NK-92 treated with Interleukin-12 subunit alpha and Interleukin-12 subunit beta, amount 100 ng/mL, for 24 hours (cell line): ENCODE data around the gene USP34.
"Not testable (repeated sequence)": the region's sequence is repeated elsewhere in the genome, so short reads cannot be mapped to it uniquely, and the experiment has no call there.

Source experiments
- DNase-seq: peaks from one replicate; lab custom pipeline; 2025; lab: John Stamatoyannopoulos, UW

Gene USP34

DNA sequence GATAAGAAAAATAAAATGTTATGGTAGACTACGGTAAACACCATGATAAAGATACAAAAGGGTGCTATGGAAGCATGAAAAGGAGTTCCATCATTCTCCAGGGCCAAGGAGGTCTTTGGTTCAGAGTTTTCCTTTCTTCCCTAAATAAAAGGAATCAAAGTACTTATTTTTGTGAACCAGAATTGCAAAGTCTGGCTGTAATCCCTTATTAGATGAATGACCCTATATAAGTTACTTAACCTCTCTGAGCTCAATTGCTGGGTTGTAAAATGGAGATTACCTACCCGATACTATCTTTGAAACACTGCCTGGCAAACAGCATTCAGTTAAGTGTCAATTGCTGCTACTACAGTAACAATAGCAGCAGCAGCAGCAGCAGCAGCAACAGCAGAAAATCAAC lies 218.9 kb downstream of the USP34 start:
- no peak for DNase-seq

DNA sequence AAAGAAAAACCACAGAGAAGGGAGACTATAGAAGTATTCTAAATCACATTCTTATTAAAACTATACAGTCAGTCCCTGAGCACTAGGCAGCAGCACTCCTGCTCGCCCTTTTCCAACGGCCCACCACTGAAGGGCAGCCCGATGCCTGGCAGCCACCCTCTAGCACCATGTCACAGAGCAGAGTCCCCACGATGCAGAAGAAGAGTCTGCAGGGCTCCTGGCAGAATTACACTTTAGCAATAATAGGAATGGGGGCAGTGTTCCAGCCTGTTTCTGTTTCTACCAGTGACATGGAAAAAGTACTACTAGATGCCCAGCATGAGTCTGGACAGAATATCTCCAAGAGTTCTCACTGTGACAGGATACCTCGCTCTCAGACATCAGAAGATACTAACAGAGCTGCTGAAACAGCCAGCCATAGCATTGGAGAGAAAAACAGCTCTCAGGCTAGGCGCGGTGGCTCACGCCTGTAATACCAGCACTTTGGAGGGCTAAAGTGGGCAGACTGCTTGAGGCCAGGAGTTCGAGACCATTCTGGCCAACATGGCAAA lies 221.3 kb downstream of the USP34 start:
- no peak for DNase-seq

DNA sequence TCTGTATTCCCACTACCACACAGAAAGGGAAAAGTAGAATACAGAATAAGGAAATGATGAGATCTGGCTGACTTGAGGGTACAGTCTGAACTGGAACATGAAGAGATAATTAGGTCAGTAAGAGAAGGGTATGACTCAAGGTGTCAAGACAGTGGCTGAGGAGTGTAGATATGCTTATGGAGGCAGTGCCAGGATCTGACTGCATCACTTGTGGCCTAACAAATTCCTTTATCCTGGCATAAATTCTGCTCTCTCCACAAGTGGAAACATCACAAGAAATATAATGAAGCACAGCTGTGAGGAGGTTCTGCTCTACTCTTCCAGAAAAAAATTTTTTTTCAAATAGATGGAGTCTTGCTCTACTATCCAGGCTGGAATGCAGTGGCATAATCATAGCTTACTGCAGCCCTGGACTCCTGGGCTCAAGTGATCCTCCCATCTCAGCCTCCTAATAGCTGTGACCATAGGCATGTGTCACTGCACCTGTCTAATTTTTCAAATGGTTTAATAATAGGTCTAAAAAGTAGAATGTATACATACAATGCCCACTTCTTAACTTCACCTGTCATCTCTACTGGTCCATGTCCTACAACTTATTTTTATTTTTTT lies 223.6 kb downstream of the USP34 start:
- DNase-seq = no peak

DNA sequence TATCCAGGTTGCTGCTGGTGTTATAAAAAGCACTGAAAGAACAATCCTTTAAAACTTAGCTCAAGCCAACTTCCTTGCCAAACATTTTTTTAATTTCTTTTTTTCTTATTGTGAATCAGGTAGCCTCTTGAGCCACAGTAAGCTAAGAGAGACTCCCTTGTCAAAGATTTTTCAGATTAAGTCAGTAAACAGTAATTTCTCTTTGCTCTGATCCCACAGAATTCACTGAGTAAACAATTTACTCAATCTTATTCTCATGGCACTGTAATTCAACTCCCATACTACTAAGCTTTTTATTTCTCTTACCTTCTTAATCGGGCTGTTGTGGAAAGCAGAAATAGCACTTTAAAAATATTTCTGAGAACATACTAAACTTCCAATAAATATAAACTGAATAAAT lies 226.2 kb downstream of the USP34 start:
- no peak for DNase-seq

DNA sequence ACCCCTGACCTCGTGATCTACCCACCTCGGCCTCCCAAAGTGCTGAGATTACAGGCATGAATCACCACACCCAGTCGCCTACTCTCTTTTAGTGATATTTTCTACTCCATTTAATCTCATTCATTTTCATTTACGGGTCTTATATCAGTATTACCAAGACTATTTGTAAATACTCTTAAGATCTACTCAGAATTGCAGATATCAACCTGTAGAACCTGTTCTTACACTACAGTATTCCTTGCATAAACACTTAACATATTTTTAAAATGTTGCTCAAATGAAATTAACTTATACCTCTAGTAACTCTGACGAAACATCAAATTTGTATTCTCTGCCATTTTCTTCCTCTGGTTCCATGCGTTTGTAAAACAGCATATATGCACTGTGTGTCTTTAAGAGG lies 229.6 kb downstream of the USP34 start:
- DNase-seq = no peak

DNA sequence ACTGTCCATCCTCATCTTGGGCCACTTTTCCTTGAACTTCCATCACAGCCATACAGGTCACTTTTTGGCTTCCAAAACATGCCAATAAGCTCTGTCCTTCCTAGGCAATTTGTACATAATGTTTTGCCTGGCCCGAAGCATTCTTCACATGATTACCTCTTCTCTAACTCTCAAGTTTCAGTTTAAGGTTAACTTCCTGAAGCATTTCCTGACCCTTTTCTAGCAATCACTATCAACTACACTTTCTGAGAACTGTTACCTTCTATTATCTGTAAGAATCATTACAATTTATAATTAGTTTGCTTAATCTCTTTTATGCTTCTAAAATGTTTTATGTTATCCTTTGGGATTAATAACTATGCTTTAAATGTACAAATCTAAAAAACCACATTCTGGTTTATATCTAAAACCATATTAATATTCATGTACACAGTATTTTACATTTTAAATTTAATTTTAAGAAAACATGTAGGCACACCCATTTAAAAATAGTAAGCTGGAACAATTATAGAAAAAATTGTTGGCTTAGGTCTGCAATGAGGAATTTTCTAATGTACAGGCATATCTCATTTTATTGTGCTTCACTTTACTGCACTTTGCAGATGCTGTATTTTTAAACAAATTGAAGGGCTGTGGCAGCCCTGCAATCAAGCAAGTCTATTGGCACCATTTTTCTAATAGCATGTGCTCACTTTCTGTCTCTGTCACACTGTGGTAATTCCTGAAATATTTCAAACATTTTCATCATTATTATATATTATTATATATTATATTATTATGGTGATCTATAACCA lies 232.5 kb downstream of the USP34 start:
- DNase-seq = no peak

DNA sequence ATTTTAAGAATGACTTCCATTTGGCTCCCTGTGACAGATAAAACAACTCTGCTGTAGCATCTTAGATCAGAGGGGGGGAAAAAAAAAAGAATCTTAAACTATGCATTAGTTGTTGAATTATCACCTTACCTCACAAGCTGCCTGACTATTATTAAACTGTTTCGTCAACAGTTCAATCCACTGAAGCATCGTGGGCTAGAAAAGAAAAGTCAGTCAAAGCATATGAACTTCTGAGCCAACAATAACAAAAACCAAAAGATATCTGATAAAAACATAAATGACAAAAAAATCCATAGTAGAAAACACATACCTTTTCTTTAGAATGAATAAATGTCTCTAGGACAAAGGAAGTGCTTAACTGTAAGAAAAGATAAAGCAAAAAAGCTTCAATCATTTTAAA lies 235.2 kb downstream of the USP34 start:
- no peak for DNase-seq

DNA sequence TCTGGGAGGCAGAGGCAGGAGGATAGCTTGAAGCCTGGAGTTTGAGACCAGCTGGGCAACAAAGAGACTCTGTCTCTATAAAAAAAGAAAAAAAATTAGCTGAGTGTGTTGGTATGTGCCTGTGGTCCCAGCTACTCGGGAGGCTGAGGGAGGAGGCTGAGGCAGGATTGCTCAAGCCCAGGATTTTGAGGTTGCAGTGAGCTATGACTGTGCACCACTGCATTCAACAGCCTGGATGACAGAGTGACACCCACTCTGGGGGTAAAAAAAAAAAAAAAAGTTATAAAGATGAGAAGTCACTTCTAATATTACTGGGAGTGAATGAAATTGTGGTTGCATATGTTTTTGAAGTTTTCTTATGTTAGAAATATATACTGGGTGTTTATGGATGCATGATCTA lies 237.3 kb downstream of the USP34 start:
- DNase-seq = no peak

DNA sequence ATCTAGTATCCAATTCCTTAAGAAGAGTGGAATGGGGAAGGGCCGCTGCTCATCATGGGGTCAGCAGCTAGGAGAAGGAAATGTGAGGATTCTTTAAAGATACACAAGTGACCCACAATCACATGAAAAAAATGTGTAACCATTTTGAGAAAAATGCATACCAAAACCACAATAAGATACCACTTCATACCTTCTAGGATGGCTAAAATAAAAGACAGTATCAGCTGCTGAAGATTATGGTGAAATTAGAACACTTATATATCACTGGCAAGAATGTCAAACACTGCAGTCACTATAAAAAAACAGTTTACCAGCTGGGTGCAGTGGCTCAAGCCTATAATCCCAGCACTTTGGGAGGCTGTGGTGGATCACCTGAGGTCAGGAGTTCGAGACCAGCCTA lies 241.0 kb downstream of the USP34 start:
- DNase-seq = no peak

DNA sequence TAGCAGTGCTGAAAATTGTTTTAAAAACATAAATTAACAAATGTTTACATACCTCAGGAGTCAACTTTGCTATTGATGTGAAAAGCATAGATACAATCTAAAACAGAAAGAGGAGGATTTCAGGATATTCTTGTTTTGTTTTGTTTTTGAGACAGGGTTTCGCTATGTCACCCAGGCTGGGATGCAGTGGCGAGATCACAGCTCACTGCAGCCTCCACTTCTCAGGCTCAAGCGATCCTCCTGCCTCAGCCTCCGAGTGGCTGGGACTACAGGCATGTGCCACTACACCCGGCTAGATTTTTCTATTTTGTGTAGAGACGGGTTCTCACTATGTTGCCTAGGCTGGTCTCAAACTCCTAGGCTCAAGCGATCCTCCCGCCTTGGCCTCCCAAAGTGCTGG lies 248.3 kb downstream of the USP34 start:
- no peak for DNase-seq

DNA sequence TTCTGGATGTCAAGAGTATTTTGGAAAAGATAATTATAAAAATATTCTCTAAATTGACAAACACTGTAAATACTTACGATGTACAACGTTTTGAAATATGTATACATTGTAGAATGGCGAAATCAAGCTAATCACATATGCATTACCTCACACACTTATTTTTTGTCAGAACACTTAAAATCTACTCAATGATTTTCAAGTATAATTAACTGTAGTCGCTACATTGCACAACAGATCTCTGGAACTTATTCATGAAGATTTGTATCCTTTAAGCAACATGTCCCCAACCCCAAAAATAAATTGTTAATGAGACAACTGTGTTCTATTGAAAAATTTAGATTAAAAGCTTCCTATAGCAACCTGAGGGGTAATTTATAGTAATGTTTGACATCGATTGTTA lies 249.1 kb downstream of the USP34 start:
- DNase-seq = no peak

DNA sequence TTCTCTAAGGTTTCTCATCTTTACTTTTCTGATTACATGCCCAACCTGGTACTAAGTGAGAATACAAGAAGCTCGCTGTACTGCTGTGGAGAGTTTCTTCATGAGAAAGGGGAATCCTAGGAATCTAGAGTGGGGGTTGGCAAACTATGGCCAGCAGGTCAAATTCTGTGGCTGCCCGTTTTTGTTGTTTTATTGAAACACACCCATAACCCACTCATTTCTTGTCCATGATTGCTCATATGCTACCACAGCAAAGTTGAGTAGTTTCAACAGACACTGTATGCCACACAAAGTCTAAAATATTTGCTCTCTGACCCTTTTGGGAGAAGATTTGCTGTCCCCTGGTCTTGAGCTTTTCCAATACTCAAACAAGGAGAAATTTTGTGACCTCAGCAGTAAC lies 250.1 kb downstream of the USP34 start:
- no peak for DNase-seq

DNA sequence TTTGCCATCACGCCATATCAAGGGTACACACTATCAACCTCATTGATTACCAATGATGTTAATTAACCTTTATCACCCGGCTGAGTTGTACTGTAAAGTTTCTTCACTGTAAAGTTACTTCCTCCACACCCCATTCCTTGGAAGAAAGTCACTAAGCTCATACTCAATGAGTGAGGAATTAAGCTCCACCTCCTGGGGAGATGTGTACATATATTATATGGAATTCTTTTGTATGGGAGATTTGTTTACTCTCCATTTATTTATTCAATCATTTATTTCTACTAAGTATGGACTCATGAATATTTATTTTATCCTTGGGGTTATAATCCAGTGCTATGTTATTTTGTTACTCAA lies 252.1 kb downstream of the USP34 start:
- no peak for DNase-seq

DNA sequence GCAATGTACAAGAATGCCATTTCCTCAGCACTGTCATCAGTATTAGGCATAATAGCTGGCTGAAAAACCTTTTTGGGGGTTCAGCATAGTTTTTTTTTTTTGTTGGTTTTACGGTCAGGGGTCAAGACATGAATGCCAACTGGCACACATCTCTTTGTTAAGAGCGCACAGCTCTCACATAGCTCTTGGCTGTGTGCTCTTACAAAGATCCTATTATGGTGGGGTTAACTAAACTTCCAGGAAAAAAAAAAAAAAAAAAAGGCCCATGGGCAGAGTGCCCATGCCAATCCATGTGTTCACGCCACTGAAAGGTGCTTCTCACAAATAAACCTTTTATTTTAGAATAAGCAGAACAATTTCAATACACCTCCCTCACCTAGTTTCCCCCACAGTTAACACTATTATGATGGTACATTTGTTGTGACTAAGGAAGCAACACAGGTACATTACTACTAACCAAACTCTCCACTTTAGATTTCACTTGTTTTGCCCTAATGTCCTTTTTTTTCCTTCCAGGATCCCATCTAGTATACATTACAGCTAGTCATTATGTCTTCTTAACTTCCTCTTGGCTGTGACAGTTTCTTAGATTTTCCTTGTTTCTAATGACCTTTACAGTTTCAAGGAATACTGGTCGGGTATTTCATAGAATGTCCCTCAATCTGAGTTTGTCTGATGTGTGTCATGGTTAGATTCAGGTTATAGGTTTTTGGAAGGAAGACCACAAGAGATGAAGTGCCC lies 252.6 kb downstream of the USP34 start:
- DNase-seq = no peak

DNA sequence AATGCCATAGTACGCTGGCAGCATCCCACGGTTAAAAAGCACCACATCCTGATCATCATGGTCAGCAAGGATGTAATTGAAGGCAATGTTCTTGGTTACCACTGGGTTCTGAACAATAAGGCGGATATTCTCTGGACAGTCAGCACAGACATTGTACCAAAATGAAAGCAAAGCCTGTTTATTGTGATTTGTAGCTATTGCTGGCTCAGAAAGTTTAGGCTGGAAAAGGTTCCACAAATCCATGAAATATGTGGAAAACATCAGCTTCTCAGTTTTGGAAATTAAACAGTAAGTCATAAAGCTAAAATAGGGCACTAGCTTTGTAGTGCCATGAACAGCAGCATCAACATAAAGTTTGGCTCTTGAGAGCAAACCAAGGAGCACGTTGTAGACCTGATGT lies 256.7 kb downstream of the USP34 start:
- DNase-seq = no peak

DNA sequence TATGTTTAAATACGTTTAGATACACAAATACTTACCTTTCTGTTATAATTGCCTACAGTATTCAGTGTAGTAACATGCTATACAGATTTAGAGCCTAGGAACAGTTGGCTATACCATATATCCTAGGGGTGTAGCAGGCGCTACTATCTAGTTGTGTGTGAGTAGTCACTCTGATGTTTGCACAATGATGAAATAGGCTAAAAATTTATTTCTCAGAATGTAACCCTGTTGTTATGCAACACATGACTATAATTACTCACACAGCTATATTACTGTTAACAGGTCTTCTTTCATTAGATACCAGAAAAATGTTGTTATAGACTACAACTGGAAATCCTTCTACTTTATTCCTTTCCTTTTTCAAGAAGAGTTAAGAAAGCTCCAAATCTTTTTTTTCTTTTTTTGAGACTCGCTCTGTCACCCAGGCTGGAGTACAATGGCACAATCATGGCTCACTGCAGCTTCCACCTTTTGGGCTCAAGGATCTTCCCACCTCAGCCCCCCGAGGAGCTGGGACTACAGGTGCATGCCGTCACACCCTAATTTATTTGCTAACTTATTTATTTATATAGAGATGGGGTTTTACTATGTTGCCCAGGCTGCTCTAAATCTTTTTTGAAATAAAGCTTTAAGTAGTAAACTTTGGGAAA lies 260.4 kb downstream of the USP34 start:
- no peak for DNase-seq

DNA sequence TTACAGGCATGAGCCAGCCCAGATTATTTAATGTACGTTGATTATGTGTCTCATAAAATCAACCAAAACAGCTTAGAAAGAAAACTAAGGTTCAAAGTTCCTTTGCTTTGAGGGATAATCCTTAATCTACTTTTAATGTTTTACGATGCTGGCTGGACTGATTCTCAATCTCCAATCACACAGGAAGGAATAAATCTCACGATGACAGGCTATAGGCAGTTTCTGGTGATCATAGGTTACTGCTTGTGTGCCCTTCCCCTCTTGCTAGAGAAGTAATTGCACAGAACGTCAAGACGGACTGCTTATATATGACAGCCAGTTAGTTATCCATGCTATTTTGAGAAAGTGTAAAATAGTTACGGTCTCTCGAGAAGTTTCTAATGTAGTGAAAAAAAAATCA lies 265.8 kb downstream of the USP34 start:
- no peak for DNase-seq

DNA sequence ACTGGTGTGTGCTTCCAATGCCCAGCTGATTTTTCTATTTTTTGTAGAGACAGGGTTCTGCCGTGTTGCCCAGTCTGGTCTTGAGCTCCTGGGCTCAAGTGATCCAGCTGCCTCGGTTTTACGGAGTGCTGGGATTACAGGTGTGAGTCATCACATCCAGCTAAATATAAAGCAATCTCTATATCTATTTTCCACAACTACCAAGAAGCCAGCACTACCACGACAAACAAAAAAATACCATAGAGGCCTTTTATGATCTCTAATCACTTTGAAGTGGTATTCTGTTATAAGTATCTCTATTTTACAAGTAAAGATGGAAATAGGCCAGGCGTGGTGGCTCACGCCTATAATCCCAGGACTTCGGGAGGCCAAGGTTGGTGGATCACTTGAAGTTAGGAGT lies 274.2 kb downstream of the USP34 start:
- no peak for DNase-seq

DNA sequence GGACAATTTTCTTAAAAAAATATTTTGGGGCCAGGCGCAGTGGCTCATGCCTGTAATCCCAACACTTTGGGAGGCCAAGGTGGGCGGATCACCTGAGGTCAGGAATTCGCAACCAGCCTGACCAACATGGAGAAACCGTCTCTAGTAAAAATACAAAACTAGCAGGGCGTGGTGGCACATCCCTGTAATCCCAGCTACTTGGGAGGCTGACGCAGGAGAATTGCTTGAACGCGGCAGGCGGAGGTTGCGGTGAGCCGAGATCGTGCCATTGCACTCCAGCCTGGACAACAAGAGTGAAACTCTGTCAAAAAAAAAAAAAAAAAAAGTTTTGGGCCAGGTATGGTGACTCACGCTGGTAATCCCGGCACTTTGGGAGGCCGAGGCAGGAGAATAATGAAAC lies 276.2 kb downstream of the USP34 start:
- not testable (repeated sequence) for DNase-seq

DNA sequence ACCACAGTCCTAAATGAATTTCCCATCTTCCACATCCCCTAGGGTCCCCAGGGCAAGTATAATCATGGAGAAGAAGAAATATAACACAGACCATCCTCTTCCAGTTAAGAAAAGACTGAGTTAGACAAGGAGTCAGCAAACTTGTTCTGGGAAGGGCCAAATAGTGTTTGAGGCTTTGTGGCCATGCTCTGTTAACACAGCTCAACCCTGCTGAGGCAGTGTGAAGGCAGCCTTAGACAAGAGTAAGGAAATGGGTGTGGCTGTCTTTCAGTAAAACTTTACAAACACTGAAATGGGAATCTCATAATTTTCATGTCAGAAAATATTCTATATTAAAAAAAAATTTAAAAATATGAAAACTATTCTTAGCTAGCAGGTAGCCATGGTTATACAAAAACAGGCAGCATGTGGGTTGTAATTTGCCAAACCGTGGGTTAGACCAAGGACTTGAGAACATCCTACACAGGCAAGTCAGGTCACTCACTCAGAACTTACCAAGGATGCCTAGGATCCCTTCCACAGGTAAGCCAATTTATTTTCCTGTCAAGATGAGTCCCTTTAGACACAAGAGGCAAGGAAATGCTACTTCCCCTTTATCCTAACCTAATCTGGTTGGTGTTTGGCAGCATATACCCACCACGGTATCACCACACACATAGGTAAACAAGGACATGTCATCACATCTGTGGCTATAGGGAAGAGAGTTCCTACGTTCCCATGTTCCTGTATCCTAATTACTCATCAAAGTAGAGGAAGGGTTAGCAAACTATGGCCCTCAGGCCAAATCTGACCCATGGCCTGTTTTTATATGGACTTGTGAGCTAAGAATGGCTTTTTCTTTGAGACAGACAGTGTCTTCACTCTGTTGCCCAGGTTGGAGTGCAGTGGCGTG lies 277.0 kb downstream of the USP34 start:
- DNase-seq = no peak

DNA sequence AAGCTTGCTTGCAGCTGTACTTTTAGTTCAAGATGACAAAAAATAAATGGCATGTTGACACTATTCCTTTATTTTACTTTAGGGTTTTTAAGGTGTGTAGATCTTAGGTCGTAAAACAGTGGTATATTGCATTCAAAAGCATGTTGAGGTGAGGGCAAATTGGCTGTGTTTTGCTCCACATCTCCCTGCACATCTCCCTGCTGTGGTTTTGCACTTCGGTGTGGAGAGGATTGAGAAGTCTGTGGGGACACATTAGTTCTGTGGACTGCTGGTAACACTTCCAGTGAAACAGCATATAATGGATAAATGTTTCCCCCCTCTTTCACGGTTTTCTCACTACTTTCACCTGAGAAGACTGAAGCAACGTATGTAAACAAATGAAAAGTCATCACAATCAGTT lies 283.8 kb downstream of the USP34 start:
- no peak for DNase-seq
